Astrocyte of the hippocampus (primary cell): ENCODE data around the gene RSPH10B.
"Not testable (repeated sequence)": the region's sequence is repeated elsewhere in the genome, so short reads cannot be mapped to it uniquely, and the experiment has no call there.

ENCODE experiments used
- DNase-seq: peaks from one replicate; pipeline ENCODE4 v3.0.0; 2011; ENCODE audit warnings: low read depth, low spot score

Gene RSPH10B

DNA sequence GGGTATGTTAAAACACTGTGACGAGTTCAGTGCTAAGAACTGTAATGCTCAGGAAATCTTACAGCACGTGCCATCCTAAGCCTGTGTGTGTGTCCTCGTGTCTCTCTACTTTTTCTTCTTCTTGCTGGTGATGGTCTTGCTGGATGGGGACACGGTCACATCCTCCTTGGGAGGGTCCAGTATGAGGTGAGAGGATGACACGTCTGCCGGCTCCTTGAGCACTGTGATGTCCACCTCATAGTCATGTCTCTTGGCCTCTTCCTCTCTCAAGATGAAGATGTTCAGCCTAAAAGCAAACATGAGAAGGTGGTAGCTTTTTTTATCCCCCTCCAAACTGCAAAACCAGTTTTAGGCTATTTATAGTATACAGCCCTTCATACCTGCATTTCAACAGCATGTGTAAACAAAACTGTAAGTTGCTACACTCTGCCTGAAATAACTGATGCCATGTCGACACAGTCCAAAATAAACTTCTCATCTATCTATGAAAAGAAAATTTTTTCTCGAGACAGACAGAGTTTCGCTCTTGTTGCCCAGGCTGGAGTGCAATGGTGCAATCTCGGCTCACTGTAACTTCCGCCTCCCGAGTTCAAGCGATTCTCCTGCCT is 44.1 kb downstream of the RSPH10B start:
- not testable (repeated sequence) for DNase-seq

DNA sequence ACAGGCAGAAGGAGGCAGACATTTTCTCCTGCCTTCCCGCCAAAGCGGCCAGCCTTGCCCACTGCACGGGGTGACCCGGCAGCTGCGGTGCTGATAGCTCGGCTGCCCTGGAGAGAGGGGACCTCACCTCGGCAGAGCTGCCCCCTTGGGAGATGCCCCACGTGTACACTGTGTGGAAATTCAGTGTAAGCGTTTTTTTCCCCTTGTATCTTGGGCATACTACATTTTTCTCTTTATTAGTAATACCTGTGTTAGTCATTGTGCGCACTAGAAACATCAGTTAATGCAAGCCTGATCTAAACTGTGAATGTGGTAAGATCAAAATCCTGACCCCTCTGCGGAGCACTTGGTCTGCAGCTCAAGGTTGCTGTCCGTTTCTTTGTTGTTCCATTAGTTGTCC is 45.9 kb downstream of the RSPH10B start:
- not testable (repeated sequence) for DNase-seq

DNA sequence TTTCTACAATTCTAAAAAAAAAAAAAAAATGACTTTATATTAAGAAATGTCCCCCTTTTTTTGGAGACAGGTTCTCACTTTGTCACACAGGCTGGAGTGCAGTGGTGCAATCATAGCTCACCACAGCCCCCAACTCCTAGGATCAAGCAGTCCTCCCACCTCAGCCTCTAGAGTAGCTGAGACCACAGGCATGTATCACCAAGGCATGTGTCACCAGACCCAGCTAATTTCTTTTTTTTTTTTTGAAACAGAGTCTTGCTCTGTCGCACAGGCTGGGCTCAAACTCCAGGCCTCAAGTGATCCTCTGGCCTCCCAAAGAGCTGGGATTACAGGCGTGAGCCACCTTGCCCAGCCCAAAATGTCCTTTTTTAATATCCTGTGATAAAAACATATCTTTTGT is 46.3 kb downstream of the RSPH10B start:
- not testable (repeated sequence) for DNase-seq

DNA sequence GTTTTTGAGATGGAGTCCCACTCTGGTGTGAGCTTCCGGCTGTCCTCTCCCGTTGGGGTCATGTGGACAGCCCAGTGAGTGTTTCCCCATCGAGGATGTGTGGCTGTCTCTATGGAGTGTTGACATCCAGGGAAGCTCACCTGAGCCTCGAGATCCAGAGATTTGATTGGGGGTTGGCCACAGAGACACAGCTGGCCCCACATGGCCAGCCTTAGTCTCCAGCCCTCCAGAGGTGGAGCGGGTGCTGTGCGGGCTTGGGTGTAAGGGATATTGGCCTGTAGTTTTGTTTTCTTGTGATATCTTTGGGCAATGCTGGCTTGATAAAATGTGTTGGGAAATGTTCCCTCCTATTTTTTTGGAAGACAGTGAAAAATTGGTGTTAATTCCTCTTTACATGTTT is 54.0 kb downstream of the RSPH10B start:
- not testable (repeated sequence) for DNase-seq

GRCh38 chr7:5908835-5909234 is 61.7 kb downstream of the RSPH10B start:
- not testable (repeated sequence) for DNase-seq

- not testable (repeated sequence) for DNase-seq
These were observed 65.8 kb downstream of the RSPH10B start for GRCh38 chr7:5904726-5905125.

GRCh38 chr7:5903002-5903401 is 67.5 kb downstream of the RSPH10B start:
- not testable (repeated sequence) for DNase-seq

- peak; percentile 69 for DNase-seq
These were observed 71.8 kb downstream of the RSPH10B start, which contains the start of gene CCZ1 for GRCh38 chr7:5898480-5899224. Gene CCZ1 (plus strand): TSS chr7:5898733. CDS start chr7:5898800, 67 bp downstream.

- not testable (repeated sequence) for DNase-seq
These were observed 73.0 kb downstream of the RSPH10B start for GRCh38 chr7:5897369-5897919.

GRCh38 chr7:5892498-5892897 is 78.0 kb downstream of the RSPH10B start:
- no peak for DNase-seq

DNA sequence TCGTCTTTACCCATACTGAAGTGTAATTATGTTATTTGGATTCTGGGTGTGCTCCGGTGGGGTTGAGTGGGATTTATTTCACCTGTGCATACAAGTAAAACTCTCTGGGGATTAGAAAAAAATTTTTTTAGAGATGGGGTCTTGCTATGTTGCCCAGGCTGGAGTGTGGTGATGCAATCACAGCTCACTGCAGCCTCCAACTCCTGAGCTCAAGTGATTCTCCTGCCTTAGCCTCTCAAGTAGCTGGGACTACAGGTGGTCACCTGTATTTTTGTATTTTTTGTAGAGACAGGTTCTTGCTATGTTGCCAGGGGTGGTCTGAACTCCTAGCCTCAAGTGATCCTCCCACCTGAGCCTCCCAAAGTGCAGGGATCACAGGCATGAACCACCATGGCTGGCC is 80.2 kb downstream of the RSPH10B start:
- not testable (repeated sequence) for DNase-seq

- DNase-seq: not testable (repeated sequence)
These were observed 82.5 kb downstream of the RSPH10B start for GRCh38 chr7:5888021-5888420.

- DNase-seq: not testable (repeated sequence)
These were observed 86.1 kb downstream of the RSPH10B start for GRCh38 chr7:5884431-5884830.

DNA sequence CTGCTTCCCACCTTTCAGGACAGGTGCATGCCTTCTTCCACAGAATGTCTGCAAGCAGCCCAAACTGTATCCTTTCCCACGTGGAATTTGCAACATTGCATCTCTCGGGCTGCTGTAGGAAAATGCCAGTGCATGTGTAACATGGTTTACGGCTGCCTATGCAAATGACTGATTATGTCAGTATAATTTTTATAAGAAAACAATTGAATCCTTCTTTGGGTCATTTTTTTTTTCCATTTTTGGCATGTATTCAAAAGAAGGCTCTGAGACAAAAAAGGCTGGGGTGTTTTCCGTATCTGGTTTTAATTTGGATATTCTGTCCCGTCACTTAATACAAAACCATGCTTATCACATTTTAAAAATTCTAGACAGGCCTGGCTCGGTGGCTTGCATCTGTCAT is 90.4 kb downstream of the RSPH10B start:
- not testable (repeated sequence) for DNase-seq

DNA sequence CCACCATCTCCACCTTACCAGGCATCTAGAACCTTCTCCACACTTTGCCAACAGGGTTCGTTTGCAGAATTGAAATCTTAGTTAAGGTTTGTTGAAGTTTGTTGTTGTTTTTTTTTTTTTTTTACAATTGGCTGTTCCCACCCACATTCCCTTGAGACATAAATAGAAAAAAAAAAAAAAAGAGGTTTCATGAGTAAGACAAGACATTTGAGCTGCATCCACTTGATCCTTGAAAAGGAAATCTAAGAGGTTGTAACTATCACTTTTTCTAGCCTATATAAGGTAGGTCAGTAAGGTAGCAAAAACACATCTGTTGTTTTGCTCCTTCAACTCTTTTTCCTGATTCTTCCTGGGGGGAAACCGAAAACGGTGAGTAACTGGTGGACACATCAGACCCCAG is 90.9 kb downstream of the RSPH10B start:
- not testable (repeated sequence) for DNase-seq
